MCF 10A (cell line): ENCODE results near the gene CORIN. TPM values are rescaled to one million over a fixed set of nuclear protein-coding genes. Genes with fewer than 3 reads are reported as not detected.
A peak's percentile ranks its signal among the peaks of the same experiment; 100 is the strongest.

Source experiments
- BruUV-seq: library from RNA; stranded (reverse); fragments of 400-500 nt; replicated peaks from 2 replicates; lab custom pipeline; 2021; lab: Mats Ljungman, UMichigan
- CTCF ChIA-PET: fragments of 300-600 bp; sonication (Branson Sonifier 250); formaldehyde crosslinking; extraction: SDS; loops from one replicate; lab custom pipeline; 2021; ENCODE audit warnings: antibody characterized with exemption, inconsistent platforms; lab: Yijun Ruan, JAX
- POLR2A ChIA-PET: fragments of 300-600, 350-650 bp; sonication (Branson Sonifier 250); formaldehyde crosslinking; extraction: SDS; loops from one replicate; lab custom pipeline; 2020; ENCODE audit warnings: antibody characterized with exemption, inconsistent platforms; lab: Yijun Ruan, JAX
- DNase-seq: peaks from one replicate; pipeline ENCODE4 v3.0.0-alpha.2; 2018; ENCODE audit not compliant: unreplicated experiment
- H3K27ac Mint-ChIP-seq: one replicate; pipeline ENCODE4 v1.8.0; 2022; ENCODE audit warnings: mild to moderate bottlenecking, low read depth, mixed read lengths; ENCODE audit not compliant: unreplicated experiment
- H3K27me3 Mint-ChIP-seq: one replicate; pipeline ENCODE4 v1.8.0; 2022; ENCODE audit warnings: mixed read lengths; ENCODE audit not compliant: insufficient read depth, unreplicated experiment
- H3K36me3 Mint-ChIP-seq: one replicate; pipeline ENCODE4 v1.8.0; 2022; ENCODE audit warnings: mild to moderate bottlenecking, moderate library complexity, mixed read lengths; ENCODE audit not compliant: insufficient read depth, unreplicated experiment
- H3K4me1 Mint-ChIP-seq: one replicate; pipeline ENCODE4 v1.8.0; 2022; ENCODE audit warnings: mixed read lengths; ENCODE audit not compliant: insufficient read depth, unreplicated experiment
- H3K4me3 Mint-ChIP-seq: one replicate; pipeline ENCODE4 v1.8.0; 2022; ENCODE audit warnings: mild to moderate bottlenecking, moderate library complexity, mixed read lengths; ENCODE audit not compliant: unreplicated experiment
- H3K9me3 Mint-ChIP-seq: one replicate; pipeline ENCODE4 v1.8.0; 2022; ENCODE audit warnings: mixed read lengths; ENCODE audit not compliant: unreplicated experiment
- CTCF ChIP-seq: fragments of 200-600 bp; IDR thresholded peaks from one replicate; pipeline ENCODE4 v1.8.0; 2022; ENCODE audit warnings: antibody characterized with exemption, mild to moderate bottlenecking; ENCODE audit not compliant: unreplicated experiment
- intact Hi-C: fragments of 100-400 bp; cut with micrococcal nuclease; formaldehyde crosslinking; loops from 2 replicates; pipeline ENCODE4 v1.14.1; 2022
- total RNA-seq: library from RNA; stranded (reverse); gene quantifications from 2 replicates; pipeline ENCODE4 v1.2.3, GENCODE V29; 2022

The CORIN gene
- total RNA-seq, 1 experiment from 2014 or later: 1.0 TPM

GRCh38 chr4:47662975-47663374, 174.9 kb downstream of the CORIN start:
- TF ChIP-seq CTCF: peak; percentile 9
- H3K27me3 Mint-ChIP-seq: no peaks in the 10 kb centered on the region
- intact Hi-C loops: no loop called here

GRCh38 chr4:47661741-47662140, 176.1 kb downstream of the CORIN start:
- DNase-seq: no peak
- intact Hi-C loops: no loop called here
- Mint-ChIP-seq H3K27ac (no peak overlapping the region), H3K9me3 (no peaks in the 10 kb centered on the region), H3K36me3 (no peaks in the 10 kb centered on the region), H3K4me3 (no peak overlapping the region), H3K27me3 (no peaks in the 10 kb centered on the region), H3K4me1 (no peaks in the 10 kb centered on the region)
- ChIA-PET POLR2A (no interaction called here), CTCF (interaction anchor here (0.6 to 1.6 kb wide), 4 partner anchors 9 to 403 kb away, joined by 3 to 5 read pairs (median 4); no protein-coding TSS in a partner anchor)
- TF ChIP-seq CTCF: no peak
- BruUV-seq: no TSS peak

More at GRCh38 chr4:47662975-47663374, 174.9 kb downstream of the CORIN start:
- no peak overlapping the region for H3K4me3 Mint-ChIP-seq
- H3K4me1 Mint-ChIP-seq: peaks cover 5% of the 10 kb centered on the region
- BruUV-seq: no TSS peak
- POLR2A ChIA-PET: interaction anchor here (0.6 kb wide), 1 partner anchor 179 kb away, joined by 3 read pairs; no protein-coding TSS in a partner anchor
- peak; percentile 39 for DNase-seq
- no peak overlapping the region for H3K27ac Mint-ChIP-seq
- H3K9me3 Mint-ChIP-seq: no peaks in the 10 kb centered on the region
- no peaks in the 10 kb centered on the region for H3K36me3 Mint-ChIP-seq
- CTCF ChIA-PET: interaction anchor here (0.6 to 1.8 kb wide), 8 partner anchors 13 to 818 kb away, joined by 3 to 8 read pairs (median 4); no protein-coding TSS in a partner anchor

GRCh38 chr4:47659342-47659741, 178.5 kb downstream of the CORIN start:
- Mint-ChIP-seq H3K4me1 (no peaks in the 10 kb centered on the region), H3K27me3 (no peaks in the 10 kb centered on the region), H3K36me3 (no peaks in the 10 kb centered on the region), H3K4me3 (no peak overlapping the region), H3K9me3 (no peaks in the 10 kb centered on the region), H3K27ac (no peak overlapping the region)
- intact Hi-C loops: no loop called here
- CTCF ChIA-PET: no interaction called here
- POLR2A ChIA-PET: no interaction called here
- TF ChIP-seq CTCF: no peak
- DNase-seq: no peak
- no TSS peak for BruUV-seq

GRCh38 chr4:47654972-47655693, 182.7 kb downstream of the CORIN start:
- BruUV-seq: no TSS peak
- CTCF ChIA-PET: interaction anchor here (0.6 to 1.0 kb wide), 3 partner anchors 51 to 745 kb away, joined by 3 to 6 read pairs (median 3); no protein-coding TSS in a partner anchor
- POLR2A ChIA-PET: interaction anchor here (0.6 kb wide), 1 partner anchor 131 kb away, joined by 3 read pairs; no protein-coding TSS in a partner anchor
- Mint-ChIP-seq H3K27me3 (no peaks in the 10 kb centered on the region), H3K9me3 (no peaks in the 10 kb centered on the region), H3K27ac (no peak overlapping the region), H3K36me3 (no peaks in the 10 kb centered on the region), H3K4me1 (peaks cover 5% of the 10 kb centered on the region), H3K4me3 (no peak overlapping the region)
- DNase-seq: no peak
- intact Hi-C loops: no loop called here
- TF ChIP-seq CTCF: no peak
